A549 (cell line): ENCODE data around the gene GALNT3. TPM values are rescaled to one million over a fixed set of nuclear protein-coding genes. Genes with fewer than 3 reads are reported as not detected.

Experiments used
- ATAC-seq, 2 experiments: fragments of 200-7000 bp in 1 of 2; fragments of >200 bp in 1 of 2; cut with Nextera tagmentation in 1 of 2; cut with Tn5 transposase in 1 of 2; 3 replicates each; pipeline versions ENCODE4 v1.8.0 to v1.9.1; 2018 to 2020; ENCODE audit warnings: mild to moderate bottlenecking in 1 of 2, moderate library complexity in 1 of 2
- CTCF ChIA-PET: fragments of 300-600 bp; sonication (Branson Sonifier 250); formaldehyde crosslinking; extraction: SDS; loops from one replicate; lab custom pipeline; 2021; ENCODE audit warnings: antibody characterized with exemption, inconsistent platforms; lab: Yijun Ruan, JAX
- POLR2A ChIA-PET: fragments of 350-600 bp; formaldehyde crosslinking; extraction: SDS; loops from one replicate; lab custom pipeline; 2021; ENCODE audit warnings: antibody characterized with exemption, inconsistent platforms; lab: Yijun Ruan, JAX
- DNase-seq, 2 experiments: peaks; one replicate each; pipeline versions ENCODE4 v3.0.0 to v3.0.0-alpha.2; 2011 to 2016; ENCODE audit warnings: low read depth in 1 of 2, low spot score in 1 of 2
- FAIRE-seq: peaks from 2 replicates; lab custom pipeline; 2011; peaks lifted over from hg19 to GRCh38; lab: Jason Lieb, UNC
- H3K27ac ChIP-seq, 2 experiments: fragments of >200 bp; sonication (Bioruptor Twin); formaldehyde crosslinking; 3 replicates each; pipeline ENCODE4 v1.5.1; 2016 to 2017
- H3K4me1 ChIP-seq: fragments of >200 bp; sonication (Bioruptor Twin); formaldehyde crosslinking; 3 replicates; pipeline ENCODE4 v1.6.1; 2016
- H3K4me2 ChIP-seq: fragments of >200 bp; sonication (Bioruptor Twin); formaldehyde crosslinking; 3 replicates; pipeline ENCODE4 v1.6.1; 2016
- H3K4me3 ChIP-seq: fragments of >200 bp; sonication (Bioruptor Twin); formaldehyde crosslinking; 3 replicates; pipeline ENCODE4 v1.5.1; 2016
- H3K9me3 ChIP-seq: fragments of >200 bp; sonication (Bioruptor Twin); formaldehyde crosslinking; 3 replicates; pipeline ENCODE4 v1.6.1; 2016
- BCL3 ChIP-seq: fragments of >200 bp; sonication (Bioruptor Twin); formaldehyde crosslinking; IDR thresholded peaks from 3 replicates; pipeline ENCODE4 v1.6.1; 2016
- BHLHE40 ChIP-seq: IDR thresholded peaks from 2 replicates; pipeline ENCODE4 v1.6.1; 2012; ENCODE audit warnings: low read depth, low read length, inconsistent platforms
- CBX8 ChIP-seq: fragments of 200-600 bp; sonication (generic); IDR thresholded peaks from 2 replicates; pipeline ENCODE4 v1.6.1; 2016
- CEBPB ChIP-seq, 2 experiments: fragments of >200 bp in 1 of 2; sonication (Bioruptor Twin) in 1 of 2; formaldehyde crosslinking in 1 of 2; IDR thresholded peaks; 2 replicates each; pipeline ENCODE4 v1.6.1; 2012 to 2016
- CHD2 ChIP-seq: fragments of 150-350 bp; IDR thresholded peaks from 2 replicates; pipeline ENCODE4 v1.6.1; 2014; ENCODE audit warnings: low read length; ENCODE audit not compliant: partially characterized antibody
- CHD4 ChIP-seq: fragments of 200-600 bp; sonication (generic); IDR thresholded peaks from 2 replicates; pipeline ENCODE4 v1.6.1; 2016; ENCODE audit warnings: antibody characterized with exemption, mild to moderate bottlenecking, borderline replicate concordance
- E2F6 ChIP-seq: IDR thresholded peaks from 2 replicates; pipeline ENCODE4 v1.6.1; 2012; ENCODE audit warnings: low read depth, borderline replicate concordance
- EHF ChIP-seq: fragments of 250-450 bp; sonication (Bioruptor Pico); IDR thresholded peaks from 2 replicates; pipeline ENCODE4 v1.5.0; 2020; ENCODE audit warnings: mild to moderate bottlenecking
- EHMT2 ChIP-seq: fragments of 200-600 bp; sonication (generic); IDR thresholded peaks from 2 replicates; pipeline ENCODE4 v1.6.1; 2016; ENCODE audit warnings: antibody characterized with exemption, low read depth, mild to moderate bottlenecking, moderate library complexity
- EP300 ChIP-seq, 2 experiments: fragments of >200 bp; sonication (Bioruptor Twin); formaldehyde crosslinking; IDR thresholded peaks; 2 replicates in 1 of 2; 3 replicates in 1 of 2; pipeline ENCODE4 v1.6.1; 2016 to 2017
- FOSB ChIP-seq: fragments of 250-450 bp; sonication (Bioruptor Pico); IDR thresholded peaks from 2 replicates; pipeline ENCODE4 v1.5.0; 2020; ENCODE audit warnings: mild to moderate bottlenecking, moderate library complexity
- FOXS1 ChIP-seq: fragments of 250-450 bp; sonication (Bioruptor Pico); IDR thresholded peaks from 2 replicates; pipeline ENCODE4 v1.5.0; 2020; ENCODE audit warnings: mild to moderate bottlenecking, moderate library complexity
- GATA3 ChIP-seq: IDR thresholded peaks from 2 replicates; pipeline ENCODE4 v1.6.1; 2012; ENCODE audit warnings: borderline replicate concordance
- HES2 ChIP-seq: fragments of >200 bp; sonication (Bioruptor Twin); formaldehyde crosslinking; IDR thresholded peaks from 2 replicates; pipeline ENCODE4 v1.6.1; 2016
- HEYL ChIP-seq: fragments of 250-450 bp; sonication (Bioruptor Pico); IDR thresholded peaks from 2 replicates; pipeline ENCODE4 v1.8.0; 2021; ENCODE audit warnings: mild to moderate bottlenecking, moderate library complexity
- HOXB13 ChIP-seq: fragments of 250-450 bp; sonication (Bioruptor Pico); IDR thresholded peaks from 2 replicates; pipeline ENCODE4 v1.5.0; 2020; ENCODE audit warnings: low read depth, mild to moderate bottlenecking, moderate library complexity
- JUNB ChIP-seq: fragments of >200 bp; sonication (Bioruptor Twin); formaldehyde crosslinking; IDR thresholded peaks from 2 replicates; pipeline ENCODE4 v1.6.1; 2016
- KDM5A ChIP-seq: fragments of 200-600 bp; sonication (generic); IDR thresholded peaks from 2 replicates; pipeline ENCODE4 v1.6.1; 2016; ENCODE audit warnings: antibody characterized with exemption, mild to moderate bottlenecking
- MYC ChIP-seq: IDR thresholded peaks from 2 replicates; pipeline ENCODE4 v1.6.1; 2012; ENCODE audit warnings: mild to moderate bottlenecking, inconsistent platforms, low read length, improper control_type of control experiment, borderline replicate concordance
- NPAS2 ChIP-seq: fragments of 250-450 bp; sonication (Bioruptor Pico); IDR thresholded peaks from 2 replicates; pipeline ENCODE4 v1.8.0; 2022; ENCODE audit warnings: mild to moderate bottlenecking, moderate library complexity, borderline replicate concordance
- PBX3 ChIP-seq: IDR thresholded peaks from 2 replicates; pipeline ENCODE4 v1.6.1; 2012
- RAD21 ChIP-seq, 2 experiments: fragments of >200 bp in 1 of 2; sonication (Bioruptor Twin) in 1 of 2; formaldehyde crosslinking in 1 of 2; IDR thresholded peaks in 1 of 2; conservative IDR thresholded peaks in 1 of 2; 2 replicates in 1 of 2; 3 replicates in 1 of 2; pipeline ENCODE4 v1.6.1; 2012 to 2018; ENCODE audit warnings: inconsistent platforms in 1 of 2
- RCOR1 ChIP-seq: fragments of 150-350 bp; IDR thresholded peaks from 2 replicates; pipeline ENCODE4 v1.6.1; 2014; ENCODE audit warnings: antibody characterized with exemption, low read length, low read depth
- RFX5 ChIP-seq: fragments of 450-650 bp; IDR thresholded peaks from 2 replicates; pipeline ENCODE4 v1.7.1; 2014; ENCODE audit warnings: antibody characterized with exemption, mild to moderate bottlenecking, moderate library complexity
- ZNF302 ChIP-seq: fragments of 250-450 bp; sonication (Bioruptor Pico); IDR thresholded peaks from 2 replicates; pipeline ENCODE4 v1.9.0; 2021; ENCODE audit warnings: inconsistent platforms, mild to moderate bottlenecking, moderate library complexity
- WGBS: methylation state at CpG from one replicate; pipeline ENCODE4 v1.1.6; 2017; ENCODE audit errors: missing lambda C conversion rate; 5-methylcytosine and 5-hydroxymethylcytosine counted together
- polyA plus RNA-seq, 4 experiments: library from polyadenylated mRNA; depleted of rRNA in 3 of 4; stranded (reverse); fragments of >200 nt; fragmentation: RNase III in 1 of 4; extraction: RNeasy Plus Mini Kit Qiagen cat#74134 plus additional on column Dnase treatment in 1 of 4; gene quantifications; 2 replicates in 3 of 4; 3 replicates in 1 of 4; pipeline ENCODE4 v1.2.3, GENCODE V29; 2011 to 2017
- TF ChIP-seq, protein P1 (sequence below): IDR thresholded peaks from 2 replicates; pipeline ENCODE4 v1.6.1; 2012

GALNT3 gene
- polyA plus RNA-seq, 2 of the 4 experiments (the other 2 are of a cell fraction): 0.05 to 0.10 TPM

DNA sequence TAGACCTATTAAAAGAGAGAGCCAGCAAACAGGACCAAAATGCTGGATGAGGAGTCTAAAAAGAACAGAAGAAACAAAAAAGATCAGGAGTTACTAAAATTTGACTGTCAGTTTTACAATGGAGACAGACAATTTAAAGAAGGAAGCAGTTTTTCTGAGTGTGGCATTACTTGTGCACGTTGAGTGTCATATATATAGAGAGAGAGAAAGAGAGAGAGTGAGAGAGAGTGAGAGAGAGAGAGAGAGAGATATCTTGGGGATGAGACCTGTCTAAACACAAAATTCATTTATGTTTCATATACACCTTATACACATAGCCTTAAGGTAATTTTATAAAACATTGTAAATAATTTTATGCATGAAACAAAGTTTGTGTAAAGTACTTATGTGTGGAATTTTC lies 2.1 kb upstream of the GALNT3 start:
- FAIRE-seq: no peak
- no peak overlapping the region for H3K27ac ChIP-seq
- DNase-seq: no peak
- H3K4me2 ChIP-seq: no peak overlapping the region
- ChIA-PET POLR2A (no interaction called here), CTCF (interaction anchor here (0.7 kb wide), 1 partner anchor 15 kb away, joined by 3 read pairs; no protein-coding TSS in a partner anchor)
- ATAC-seq: no peak
- no peak overlapping the region for H3K4me3 ChIP-seq
- no peak for TF ChIP-seq RCOR1
- TF ChIP-seq HES2: no peak
- TF ChIP-seq HEYL (CRISPR knock-in tag): no peak
- TF ChIP-seq HOXB13 (CRISPR knock-in tag): no peak
- no peak for TF ChIP-seq CEBPB (IDR thresholded peaks at IDR 0.05)
- no peak for TF ChIP-seq RFX5
- TF ChIP-seq, protein P1, sequence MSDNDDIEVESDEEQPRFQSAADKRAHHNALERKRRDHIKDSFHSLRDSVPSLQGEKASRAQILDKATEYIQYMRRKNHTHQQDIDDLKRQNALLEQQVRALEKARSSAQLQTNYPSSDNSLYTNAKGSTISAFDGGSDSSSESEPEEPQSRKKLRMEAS: no peak
- no peak for TF ChIP-seq EHF (CRISPR knock-in tag)
- no peak for TF ChIP-seq GATA3
- H3K4me1 ChIP-seq: peaks cover 13% of the 10 kb centered on the region; the same call in 2 of the 3 replicates
- 25% methylated on average over 1 of the region's 1 CpG for WGBS
- no peaks in the 10 kb centered on the region for H3K9me3 ChIP-seq

DNA sequence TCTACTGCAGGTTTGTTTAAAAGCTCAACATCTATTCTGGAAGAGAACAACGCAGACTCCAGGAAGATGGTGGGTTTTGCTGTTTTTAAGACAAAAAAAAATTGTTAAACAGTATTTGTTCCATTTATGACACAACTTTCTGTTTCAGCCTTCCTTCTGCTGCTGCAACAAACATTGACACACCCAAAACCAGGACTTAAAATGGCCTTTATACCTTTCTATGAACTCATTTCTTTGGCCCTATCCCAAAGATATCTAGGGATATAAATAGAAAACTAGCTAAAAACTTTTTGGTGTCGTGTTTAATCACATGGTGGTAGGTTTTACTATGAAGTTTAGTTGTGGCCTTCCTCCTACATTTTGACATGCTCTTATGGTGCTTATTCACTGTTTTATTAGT lies 964 bp upstream of the GALNT3 start:
- no peak overlapping the region for H3K27ac ChIP-seq
- no peak for TF ChIP-seq RAD21 (conservative IDR thresholded peaks at IDR 0.05 in 1 of 2, IDR thresholded peaks at IDR 0.05 in 1 of 2)
- no peak for TF ChIP-seq FOSB (CRISPR knock-in tag)
- TF ChIP-seq JUNB: no peak
- no peak for TF ChIP-seq MYC
- no peak for TF ChIP-seq CHD2
- no peak for TF ChIP-seq E2F6
- TF ChIP-seq BCL3: no peak
- no peak for TF ChIP-seq NPAS2
- no peak for TF ChIP-seq EP300 (IDR thresholded peaks at IDR 0.05)
- TF ChIP-seq PBX3: no peak
- TF ChIP-seq EHF (CRISPR knock-in tag): no peak
- TF ChIP-seq CBX8: no peak
- 51% methylated on average over 2 of the region's 2 CpGs for WGBS
- FAIRE-seq (no peak), ATAC-seq (no peak), DNase-seq (no peak)
- CTCF ChIA-PET: interaction anchor here (1.5 kb wide), 1 partner anchor 80 kb away, joined by 3 read pairs; no protein-coding TSS in a partner anchor
- POLR2A ChIA-PET: no interaction called here
- peaks cover 13% of the 10 kb centered on the region; the same call in 2 of the 3 replicates for H3K4me1 ChIP-seq
- no peaks in the 10 kb centered on the region for H3K9me3 ChIP-seq
- no peak overlapping the region for H3K4me2 ChIP-seq
- no peak overlapping the region for H3K4me3 ChIP-seq

GRCh38 chr2:165794536-165794928 lies 485 bp upstream of the GALNT3 start:
- Histone ChIP-seq H3K4me2 (peak overlapping the region; percentile 97), H3K9me3 (no peaks in the 10 kb centered on the region), H3K4me1 (peaks cover 13% of the 10 kb centered on the region; the same call in 2 of the 3 replicates), H3K27ac (no peak overlapping the region), H3K4me3 (peak overlapping the region; percentile 51)
- ChIA-PET POLR2A (no interaction called here), CTCF (interaction anchor here (1.5 kb wide), 1 partner anchor 80 kb away, joined by 3 read pairs; no protein-coding TSS in a partner anchor)
- no peak for DNase-seq
- ATAC-seq: peak; percentile 32 to 55; a peak in 4 of 6 replicates
- FAIRE-seq: no peak
- WGBS: 39% methylated on average over 18 of the region's 18 CpGs
- no peak for TF ChIP-seq NPAS2
- no peak for TF ChIP-seq BCL3
- no peak for TF ChIP-seq RAD21 (conservative IDR thresholded peaks at IDR 0.05 in 1 of 2, IDR thresholded peaks at IDR 0.05 in 1 of 2)
- no peak for TF ChIP-seq CHD4
- TF ChIP-seq BHLHE40: no peak
- no peak for TF ChIP-seq FOXS1
- TF ChIP-seq EP300 (IDR thresholded peaks at IDR 0.05): no peak
- TF ChIP-seq KDM5A: no peak
- no peak for TF ChIP-seq E2F6
- TF ChIP-seq EHMT2: no peak
- no peak for TF ChIP-seq ZNF302
- no peak for TF ChIP-seq CHD2
- TF ChIP-seq, protein P1: no peak
- TF ChIP-seq RFX5: no peak
